HG03520 (cell line): ENCODE results near the gene RDH5.

Source experiments
- ATAC-seq: cut with Tn5 transposase; IDR thresholded peaks from one replicate; pipeline ENCODE4 v1.9.1; 2021; ENCODE audit warnings: mild to moderate bottlenecking, moderate library complexity; ENCODE audit not compliant: unreplicated experiment

RDH5 gene

GRCh38 chr12:55720071-55720564, at the start of gene RDH5:
RDH5 (plus strand) TSS chr12:55720393; CDS start chr12:55721185, 792 bp downstream.
- ATAC-seq: no peak

- no peak for ATAC-seq
These were observed 48.4 kb upstream of the RDH5 start for GRCh38 chr12:55671746-55672145.

GRCh38 chr12:55673638-55674037, 46.6 kb upstream of the RDH5 start:
- ATAC-seq: peak; percentile 99

GRCh38 chr12:55675666-55676065, 44.5 kb upstream of the RDH5 start:
- ATAC-seq: no peak

- no peak for ATAC-seq
These were observed 43.5 kb upstream of the RDH5 start for GRCh38 chr12:55676707-55677106.

- no peak for ATAC-seq
These were observed 40.5 kb upstream of the RDH5 start for GRCh38 chr12:55679691-55680090.

- ATAC-seq: no peak
These were observed 38.8 kb upstream of the RDH5 start for GRCh38 chr12:55681142-55682077.

GRCh38 chr12:55682087-55682796, 38.0 kb upstream of the RDH5 start:
- ATAC-seq: no peak

- no peak for ATAC-seq
These were observed 36.5 kb upstream of the RDH5 start for GRCh38 chr12:55683676-55684075.

GRCh38 chr12:55684761-55685370, 35.3 kb upstream of the RDH5 start:
- ATAC-seq: no peak

GRCh38 chr12:55685671-55686070, 34.5 kb upstream of the RDH5 start:
- ATAC-seq: no peak

- ATAC-seq: no peak
These were observed 33.7 kb upstream of the RDH5 start for GRCh38 chr12:55686366-55687010.

GRCh38 chr12:55687746-55688145, 32.4 kb upstream of the RDH5 start:
- ATAC-seq: peak; percentile 60

- no peak for ATAC-seq
These were observed 31.2 kb upstream of the RDH5 start for GRCh38 chr12:55688716-55689655.

GRCh38 chr12:55692631-55693322, 27.4 kb upstream of the RDH5 start:
- no peak for ATAC-seq

GRCh38 chr12:55693323-55694187, 26.6 kb upstream of the RDH5 start:
- no peak for ATAC-seq

- ATAC-seq: no peak
These were observed 26.0 kb upstream of the RDH5 start for GRCh38 chr12:55694188-55694515.

- ATAC-seq: no peak
These were observed 25.5 kb upstream of the RDH5 start for GRCh38 chr12:55694651-55695050.
